Stimulated activated CD4-positive, alpha-beta T cell treated with anti-CD3 and anti-CD28 coated beads, Interleukin-15, amount 100 ng/mL, for 1 hour (primary cell): ENCODE results near the gene NAA38.
"Not testable (repeated sequence)": the region's sequence is repeated elsewhere in the genome, so short reads cannot be mapped to it uniquely, and the experiment has no call there.

Source experiments
- DNase-seq, 2 donors: peaks; one replicate each; pipeline ENCODE4 v3.0.0-alpha.2; 2020; ENCODE audit warnings: low read depth in 1 of 2, low spot score in 1 of 2

The NAA38 gene

GRCh38 chr17:7882068-7882467, 24.7 kb upstream of the NAA38 start:
- DNase-seq = no peak

- DNase-seq = no peak
These were observed 24.1 kb upstream of the NAA38 start for GRCh38 chr17:7881276-7882054.

GRCh38 chr17:7880076-7880868, 22.9 kb upstream of the NAA38 start:
- no peak for DNase-seq

GRCh38 chr17:7878234-7878633, 20.9 kb upstream of the NAA38 start:
- DNase-seq = no peak

GRCh38 chr17:7875804-7876370, 18.5 kb upstream of the NAA38 start:
- no peak for DNase-seq

- DNase-seq = no peak
These were observed 15.7 kb upstream of the NAA38 start for GRCh38 chr17:7873051-7873450.

GRCh38 chr17:7867881-7868329, 10.5 kb upstream of the NAA38 start:
- DNase-seq = no peak

- DNase-seq = no peak
These were observed 7.8 kb upstream of the NAA38 start for GRCh38 chr17:7864995-7865650.

- DNase-seq = not testable (repeated sequence)
These were observed 7.0 kb upstream of the NAA38 start for GRCh38 chr17:7864384-7864783.

GRCh38 chr17:7862692-7863437, 5.5 kb upstream of the NAA38 start:
- DNase-seq = peak in 1 of 2 donors; percentile 3

- DNase-seq = no peak
These were observed 1.7 kb upstream of the NAA38 start for GRCh38 chr17:7859028-7859427.

GRCh38 chr17:7858522-7858810, 1.1 kb upstream of the NAA38 start:
- DNase-seq = peak in 1 of 2 donors; percentile 22

GRCh38 chr17:7857713-7858521, 558 bp upstream of the NAA38 start, which contains the start of gene CYB5D1:
TSS of gene CYB5D1 (plus strand) at chr17:7858003. CDS start at chr17:7858135, 132 bp downstream.
- DNase-seq = peak; percentile 71 to 80

- DNase-seq = no peak
These were observed 1.1 kb downstream of the NAA38 start for GRCh38 chr17:7856011-7856810.

- DNase-seq = no peak
These were observed 1.7 kb downstream of the NAA38 start for GRCh38 chr17:7855660-7856010.

GRCh38 chr17:7854851-7855659, 2.3 kb downstream of the NAA38 start, which contains the start of gene TMEM88:
TSS of gene TMEM88 (plus strand) at chr17:7855066. CDS start at chr17:7855075, 9 bp downstream.
- DNase-seq = no peak

- DNase-seq = no peak
These were observed 3.1 kb downstream of the NAA38 start for GRCh38 chr17:7854078-7854777.

- no peak for DNase-seq
These were observed 3.7 kb downstream of the NAA38 start for GRCh38 chr17:7853691-7854038.
